Measurements from ENCODE around the gene IMP4. TPM values are rescaled to one million over a fixed set of nuclear protein-coding genes. Genes with fewer than 3 reads are reported as not detected.

Gene IMP4
- total RNA-seq, 6 donors from 2014 or later, result 45.6 to 118 (median 63.0) TPM

DNA sequence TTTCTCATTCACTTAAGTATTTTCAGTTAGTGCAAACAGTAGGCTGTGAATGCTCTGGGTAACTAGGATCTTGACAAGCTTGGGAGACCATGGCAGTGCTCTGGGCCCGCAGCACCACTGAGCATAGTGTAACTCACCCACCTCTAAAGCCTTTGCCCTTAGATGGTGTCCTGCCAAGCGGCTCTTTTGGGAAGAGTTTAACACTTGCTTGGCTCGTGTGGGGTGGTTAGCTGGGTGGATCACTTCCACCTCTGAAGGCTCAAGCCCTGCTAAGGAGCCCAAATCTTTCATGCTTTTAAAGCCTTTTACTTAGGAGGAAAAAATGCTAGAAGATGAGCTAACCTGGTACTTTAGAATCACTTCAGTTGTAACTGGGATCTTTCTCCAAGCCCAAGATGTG is 47.1 kb downstream of the IMP4 start:
- Histone ChIP-seq H3K27me3 (no peaks in the 10 kb centered on the region), H3K4me1 (peaks cover 21 to 43% (median 27%) of the 10 kb centered on the region in 4 donors), H3K9me3 (no peaks in the 10 kb centered on the region), H3K4me3 (no peak overlapping the region), H3K27ac (peak overlapping the region in 2 of 4 donors; percentile 87 to 88), H3K36me3 (no peaks in the 10 kb centered on the region)
- TF ChIP-seq EP300 (IDR thresholded peaks at IDR 0.05), result no peak
- TF ChIP-seq, protein P1, sequence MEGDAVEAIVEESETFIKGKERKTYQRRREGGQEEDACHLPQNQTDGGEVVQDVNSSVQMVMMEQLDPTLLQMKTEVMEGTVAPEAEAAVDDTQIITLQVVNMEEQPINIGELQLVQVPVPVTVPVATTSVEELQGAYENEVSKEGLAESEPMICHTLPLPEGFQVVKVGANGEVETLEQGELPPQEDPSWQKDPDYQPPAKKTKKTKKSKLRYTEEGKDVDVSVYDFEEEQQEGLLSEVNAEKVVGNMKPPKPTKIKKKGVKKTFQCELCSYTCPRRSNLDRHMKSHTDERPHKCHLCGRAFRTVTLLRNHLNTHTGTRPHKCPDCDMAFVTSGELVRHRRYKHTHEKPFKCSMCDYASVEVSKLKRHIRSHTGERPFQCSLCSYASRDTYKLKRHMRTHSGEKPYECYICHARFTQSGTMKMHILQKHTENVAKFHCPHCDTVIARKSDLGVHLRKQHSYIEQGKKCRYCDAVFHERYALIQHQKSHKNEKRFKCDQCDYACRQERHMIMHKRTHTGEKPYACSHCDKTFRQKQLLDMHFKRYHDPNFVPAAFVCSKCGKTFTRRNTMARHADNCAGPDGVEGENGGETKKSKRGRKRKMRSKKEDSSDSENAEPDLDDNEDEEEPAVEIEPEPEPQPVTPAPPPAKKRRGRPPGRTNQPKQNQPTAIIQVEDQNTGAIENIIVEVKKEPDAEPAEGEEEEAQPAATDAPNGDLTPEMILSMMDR (IDR thresholded peaks at IDR 0.05), result no peak
- no peak for TF ChIP-seq POLR2AphosphoS5 (IDR thresholded peaks at IDR 0.05)
- TF ChIP-seq POLR2A (IDR thresholded peaks at IDR 0.05), result no peak
- ATAC-seq (ENCODE audit: low FRiP score in 2 of 2) (no peak), DNase-seq (no peak)
- WGBS, 2 donors, result 84 to 88% methylated on average over 3 of the region's 3 CpGs

DNA sequence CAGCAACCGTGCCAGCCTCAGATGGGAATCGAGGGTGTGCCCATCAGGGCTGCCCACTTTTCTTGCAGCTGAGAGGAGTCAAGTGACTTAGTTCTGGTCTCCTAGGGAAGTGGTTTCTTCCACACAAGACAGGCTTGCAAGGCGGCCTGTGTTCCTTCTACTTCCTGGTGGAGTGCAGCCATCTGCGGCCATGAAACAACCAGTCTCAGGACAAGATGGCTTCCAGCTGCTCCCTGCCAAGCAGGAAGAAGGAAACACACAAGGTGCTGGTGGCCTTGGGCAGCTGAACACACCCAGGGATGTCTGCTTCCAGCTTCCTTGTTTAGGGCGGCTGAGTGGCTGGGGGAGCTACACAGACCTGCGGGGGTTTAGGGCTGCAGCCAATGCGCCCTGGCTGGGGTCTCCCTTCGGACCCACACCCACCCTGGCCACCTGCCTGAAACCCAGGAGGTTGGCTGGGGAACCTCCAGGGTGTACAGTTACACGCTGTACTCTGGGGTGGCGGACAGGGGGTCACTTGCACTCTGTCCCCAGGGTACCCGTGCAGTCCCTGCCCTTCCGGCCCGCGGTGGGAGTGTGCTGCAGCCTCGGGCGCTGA is 47.9 kb downstream of the IMP4 start:
- DNase-seq (peak; percentile 50 to 80), ATAC-seq (ENCODE audit: low FRiP score in 2 of 2) (peak; percentile 52)
- Histone ChIP-seq H3K27me3 (no peaks in the 10 kb centered on the region), H3K4me3 (peak overlapping the region; percentile 45 to 77 (median 66)), H3K9me3 (no peaks in the 10 kb centered on the region), H3K36me3 (no peaks in the 10 kb centered on the region), H3K4me1 (peaks cover 21 to 41% (median 27%) of the 10 kb centered on the region in 4 donors), H3K27ac (peak overlapping the region; percentile 86 to 91 (median 88))
- 44 to 77% methylated on average over 3 to 16 of the region's 16 CpGs for WGBS, 2 donors
- TF ChIP-seq POLR2A (IDR thresholded peaks at IDR 0.05) (no peak), POLR2AphosphoS5 (IDR thresholded peaks at IDR 0.05) (peak in 1 of 2 donors; percentile 15)

DNA sequence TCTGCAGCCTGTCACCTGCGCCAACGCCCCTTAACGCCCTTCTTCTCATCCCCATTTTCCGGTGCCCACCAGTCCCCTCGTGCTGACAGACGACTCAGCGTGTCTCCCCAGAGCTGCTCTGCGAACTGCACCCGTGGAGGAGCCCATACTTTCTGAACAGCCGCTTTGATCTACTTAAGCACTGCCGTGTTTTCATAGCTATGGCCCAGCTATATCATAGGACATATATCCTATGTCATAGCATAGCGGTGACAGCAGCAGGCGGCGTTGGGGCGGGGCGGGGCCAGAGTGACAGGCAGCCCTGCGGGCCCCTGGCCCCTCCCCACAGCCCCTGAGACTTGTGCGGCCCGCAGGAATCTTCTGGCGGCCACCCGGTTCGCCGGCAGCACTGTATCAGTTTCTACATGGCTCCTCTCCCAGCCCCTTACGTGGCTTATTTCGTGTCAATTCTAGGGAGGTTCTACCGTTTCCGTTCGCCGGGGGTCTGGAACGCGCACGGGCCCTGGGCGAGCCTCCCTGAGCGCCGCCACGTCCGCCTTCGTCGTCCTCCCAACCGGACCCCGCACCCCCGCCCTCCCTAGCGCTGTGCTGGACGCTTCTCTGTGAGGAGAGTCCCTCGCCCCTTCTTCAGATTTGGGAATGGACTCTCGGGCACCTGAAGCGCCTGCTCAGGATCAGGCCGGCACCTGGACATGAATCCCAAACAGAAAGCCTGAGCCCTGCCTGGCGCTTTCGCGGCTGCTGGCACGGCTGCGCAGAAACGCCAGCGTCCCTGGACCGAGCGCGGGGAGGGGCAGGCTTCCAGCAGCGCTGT is 48.6 kb downstream of the IMP4 start:
- ATAC-seq (ENCODE audit: low FRiP score in 2 of 2), result peak; percentile 93 to 94
- Histone ChIP-seq H3K4me1 (peaks cover 21 to 34% (median 23%) of the 10 kb centered on the region in 4 donors), H3K9me3 (no peaks in the 10 kb centered on the region), H3K27me3 (no peaks in the 10 kb centered on the region), H3K36me3 (no peaks in the 10 kb centered on the region), H3K4me3 (peak overlapping the region; percentile 45 to 77 (median 66)), H3K27ac (peak overlapping the region; percentile 86 to 91 (median 88))
- 2 to 5% methylated on average over 23 to 51 of the region's 59 CpGs for WGBS, 2 donors
- DNase-seq, result peak; percentile 91 to 96
- no peak for TF ChIP-seq EP300 (IDR thresholded peaks at IDR 0.05)
- peak in 3 of 4 donors; percentile 1 to 71 (median 29) for TF ChIP-seq POLR2A (IDR thresholded peaks at IDR 0.05)
- TF ChIP-seq, protein P1 (IDR thresholded peaks at IDR 0.05), result no peak
- TF ChIP-seq POLR2AphosphoS5 (IDR thresholded peaks at IDR 0.05), result peak; percentile 20 to 45

DNA sequence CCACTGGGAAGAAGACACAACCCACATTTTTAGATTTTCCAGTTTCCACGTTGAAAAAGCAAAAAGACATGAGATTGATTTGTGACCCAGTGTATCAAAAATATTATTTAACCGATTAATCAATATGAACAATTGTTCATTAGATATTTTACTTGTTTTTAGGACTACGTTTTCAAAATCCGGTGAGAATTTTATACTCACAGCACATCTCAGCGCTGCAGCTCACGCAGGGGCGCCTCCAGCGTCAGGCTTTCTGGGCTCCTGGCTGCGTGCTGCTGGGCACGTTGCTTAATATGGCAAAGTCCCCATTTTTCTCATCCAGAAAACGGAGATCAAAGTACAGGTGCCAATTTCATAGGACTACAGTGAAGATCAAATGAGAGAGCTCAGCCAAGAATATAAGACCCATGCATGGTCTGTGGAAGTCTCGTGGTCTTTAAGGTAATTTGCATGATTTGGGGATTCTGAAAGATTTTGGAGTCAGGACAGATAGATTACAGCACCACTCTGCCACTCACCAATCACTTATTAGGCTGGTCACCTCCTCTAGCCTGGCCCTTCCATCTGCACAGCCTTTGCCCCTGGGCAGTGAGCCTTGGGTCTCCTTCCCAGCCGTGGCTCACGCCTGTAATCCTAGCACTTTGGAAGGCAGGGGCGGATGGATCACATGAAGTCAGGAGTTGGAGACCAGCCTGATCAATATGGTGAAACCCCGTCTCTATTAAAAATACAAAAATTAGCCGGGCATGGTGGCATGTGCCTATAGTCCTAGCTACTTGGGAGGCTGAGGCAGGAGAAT is 49.4 kb downstream of the IMP4 start:
- peak overlapping the region; percentile 86 to 91 (median 88) for H3K27ac ChIP-seq
- peaks cover 18 to 26% (median 20%) of the 10 kb centered on the region in 4 donors for H3K4me1 ChIP-seq
- DNase-seq (peak in 1 of 2 donors; percentile 68), ATAC-seq (ENCODE audit: low FRiP score in 2 of 2) (peak in 1 of 2 donors; percentile 24)
- peak overlapping the region; percentile 45 to 77 (median 66) for H3K4me3 ChIP-seq
- H3K36me3 ChIP-seq, result no peaks in the 10 kb centered on the region
- 30 to 31% methylated on average over 17 of the region's 17 CpGs for WGBS, 2 donors
- H3K9me3 ChIP-seq, result no peaks in the 10 kb centered on the region
- no peak for TF ChIP-seq POLR2A (IDR thresholded peaks at IDR 0.05)
- peak in 1 of 2 donors; percentile 5 for TF ChIP-seq POLR2AphosphoS5 (IDR thresholded peaks at IDR 0.05)
- no peaks in the 10 kb centered on the region for H3K27me3 ChIP-seq

DNA sequence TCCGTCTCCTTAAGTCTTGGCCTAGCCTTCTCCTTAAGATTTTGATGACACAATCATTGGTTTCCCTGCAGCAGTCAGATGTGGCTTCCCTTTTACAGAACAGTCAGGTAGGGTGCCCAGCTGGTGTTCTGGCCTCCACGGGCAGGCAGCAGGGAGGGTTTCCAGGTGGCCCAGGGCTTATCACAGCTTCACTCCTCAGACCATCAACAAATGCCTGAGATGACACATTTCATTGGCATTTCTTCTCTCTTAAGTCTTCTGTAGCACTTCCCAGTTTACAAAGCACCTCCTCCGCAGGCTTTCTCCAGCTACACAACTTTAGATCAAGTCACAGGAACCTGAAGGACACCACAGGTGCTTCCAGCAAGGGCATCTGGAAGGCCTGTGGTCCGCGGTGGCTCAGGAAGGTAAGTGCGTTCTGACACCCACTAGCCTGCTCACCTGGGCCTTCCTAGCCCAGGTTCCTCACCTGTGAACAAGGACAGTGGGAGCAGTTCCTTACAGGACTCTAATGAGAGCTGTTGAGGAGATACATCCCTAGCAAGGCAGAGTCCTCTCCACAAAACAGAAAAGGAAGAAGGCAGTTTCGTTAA is 50.7 kb downstream of the IMP4 start:
- H3K36me3 ChIP-seq, result no peaks in the 10 kb centered on the region
- WGBS, 2 donors, result 90 to 97% methylated on average over 7 of the region's 7 CpGs
- H3K4me3 ChIP-seq, result no peak overlapping the region
- no peak for ATAC-seq (ENCODE audit: low FRiP score in 2 of 2)
- TF ChIP-seq, protein P1 (IDR thresholded peaks at IDR 0.05), result no peak
- TF ChIP-seq POLR2A (IDR thresholded peaks at IDR 0.05) (no peak), POLR2AphosphoS5 (IDR thresholded peaks at IDR 0.05) (no peak), EP300 (IDR thresholded peaks at IDR 0.05) (no peak)
- no peaks in the 10 kb centered on the region for H3K9me3 ChIP-seq
- DNase-seq, result no peak
- no peak overlapping the region for H3K27ac ChIP-seq
- peaks cover 13 to 26% (median 16%) of the 10 kb centered on the region in 4 donors for H3K4me1 ChIP-seq
- no peaks in the 10 kb centered on the region for H3K27me3 ChIP-seq
